ENCODE data around the gene C9orf40. TPM values are rescaled to one million over a fixed set of nuclear protein-coding genes. Genes with fewer than 3 reads are reported as not detected.

Gene C9orf40
- 1 to 10 TPM; 2.8 to 3.7 TPM for polyA plus RNA-seq

- 0% methylated on average over 114 to 125 of the region's 125 CpGs for WGBS, 2 donors
- Histone ChIP-seq H3K36me3 (ENCODE audit: control insufficient read depth in 2 of 2, insufficient read depth in 2 of 2, low read length in 1 of 2) (no peaks in the 10 kb centered on the region), H3K27ac (ENCODE audit: low read depth in 2 of 2, low read length in 1 of 2) (peak within 1 kb of the TSS; percentile 97 to 98), H3K9me3 (ENCODE audit: control insufficient read depth in 2 of 2, insufficient read depth in 1 of 2, low read depth in 1 of 2, low read length in 1 of 2) (no peaks in the 10 kb centered on the region), H3K4me1 (ENCODE audit: control insufficient read depth in 2 of 2, insufficient read depth in 2 of 2, low read length in 1 of 2) (no peaks in the 10 kb centered on the region), H3K4me3 (ENCODE audit: low read depth in 1 of 2, low read length in 2 of 2) (peak within 1 kb of the TSS; percentile 94), H3K27me3 (ENCODE audit: control insufficient read depth in 1 of 2, insufficient read depth in 2 of 2, low read length in 2 of 2) (no peaks in the 10 kb centered on the region)
Observed at GRCh38 chr9:74952201-74953151, at the start of gene C9orf40. C9orf40 (minus strand) TSS chr9:74952912; CDS start chr9:74952611, 301 bp downstream.

GRCh38 chr9:75001719-75002421, 49.2 kb upstream of the C9orf40 start:
- no peak overlapping the region for H3K27ac ChIP-seq (ENCODE audit: low read depth in 2 of 2, low read length in 1 of 2)
- H3K4me3 ChIP-seq (ENCODE audit: low read depth in 1 of 2, low read length in 2 of 2), result no peak overlapping the region
- no peaks in the 10 kb centered on the region for H3K4me1 ChIP-seq (ENCODE audit: control insufficient read depth in 2 of 2, insufficient read depth in 2 of 2, low read length in 1 of 2)
- no peaks in the 10 kb centered on the region for H3K27me3 ChIP-seq (ENCODE audit: control insufficient read depth in 1 of 2, insufficient read depth in 2 of 2, low read length in 2 of 2)
- H3K9me3 ChIP-seq (ENCODE audit: control insufficient read depth in 2 of 2, insufficient read depth in 1 of 2, low read depth in 1 of 2, low read length in 1 of 2), result no peaks in the 10 kb centered on the region
- peaks cover 0 to 2% of the 10 kb centered on the region in 2 donors for H3K36me3 ChIP-seq (ENCODE audit: control insufficient read depth in 2 of 2, insufficient read depth in 2 of 2, low read length in 1 of 2)
- WGBS, 2 donors, result 56 to 64% methylated on average over 4 of the region's 4 CpGs

GRCh38 chr9:75000835-75001234, 48.1 kb upstream of the C9orf40 start:
- H3K9me3 ChIP-seq (ENCODE audit: control insufficient read depth in 2 of 2, insufficient read depth in 1 of 2, low read depth in 1 of 2, low read length in 1 of 2), result no peaks in the 10 kb centered on the region
- H3K4me1 ChIP-seq (ENCODE audit: control insufficient read depth in 2 of 2, insufficient read depth in 2 of 2, low read length in 1 of 2), result no peaks in the 10 kb centered on the region
- peaks cover 0 to 2% of the 10 kb centered on the region in 2 donors for H3K36me3 ChIP-seq (ENCODE audit: control insufficient read depth in 2 of 2, insufficient read depth in 2 of 2, low read length in 1 of 2)
- H3K4me3 ChIP-seq (ENCODE audit: low read depth in 1 of 2, low read length in 2 of 2), result no peak overlapping the region
- H3K27ac ChIP-seq (ENCODE audit: low read depth in 2 of 2, low read length in 1 of 2), result no peak overlapping the region
- H3K27me3 ChIP-seq (ENCODE audit: control insufficient read depth in 1 of 2, insufficient read depth in 2 of 2, low read length in 2 of 2), result no peaks in the 10 kb centered on the region
- WGBS, 2 donors, result 93% methylated on average over 2 of the region's 2 CpGs

GRCh38 chr9:74985041-74985440, 32.3 kb upstream of the C9orf40 start:
- H3K27ac ChIP-seq (ENCODE audit: low read depth in 2 of 2, low read length in 1 of 2), result no peak overlapping the region
- no peaks in the 10 kb centered on the region for H3K9me3 ChIP-seq (ENCODE audit: control insufficient read depth in 2 of 2, insufficient read depth in 1 of 2, low read depth in 1 of 2, low read length in 1 of 2)
- no peaks in the 10 kb centered on the region for H3K4me1 ChIP-seq (ENCODE audit: control insufficient read depth in 2 of 2, insufficient read depth in 2 of 2, low read length in 1 of 2)
- no peaks in the 10 kb centered on the region for H3K27me3 ChIP-seq (ENCODE audit: control insufficient read depth in 1 of 2, insufficient read depth in 2 of 2, low read length in 2 of 2)
- no peaks in the 10 kb centered on the region for H3K36me3 ChIP-seq (ENCODE audit: control insufficient read depth in 2 of 2, insufficient read depth in 2 of 2, low read length in 1 of 2)
- no peak overlapping the region for H3K4me3 ChIP-seq (ENCODE audit: low read depth in 1 of 2, low read length in 2 of 2)

- Histone ChIP-seq H3K36me3 (ENCODE audit: control insufficient read depth in 2 of 2, insufficient read depth in 2 of 2, low read length in 1 of 2) (no peaks in the 10 kb centered on the region), H3K9me3 (ENCODE audit: control insufficient read depth in 2 of 2, insufficient read depth in 1 of 2, low read depth in 1 of 2, low read length in 1 of 2) (no peaks in the 10 kb centered on the region), H3K27me3 (ENCODE audit: control insufficient read depth in 1 of 2, insufficient read depth in 2 of 2, low read length in 2 of 2) (no peaks in the 10 kb centered on the region), H3K4me1 (ENCODE audit: control insufficient read depth in 2 of 2, insufficient read depth in 2 of 2, low read length in 1 of 2) (no peaks in the 10 kb centered on the region), H3K4me3 (ENCODE audit: low read depth in 1 of 2, low read length in 2 of 2) (no peak overlapping the region), H3K27ac (ENCODE audit: low read depth in 2 of 2, low read length in 1 of 2) (no peak overlapping the region)
- 95 to 100% methylated on average over 1 of the region's 1 CpG for WGBS, 2 donors
Observed at GRCh38 chr9:74983709-74984108, 31.0 kb upstream of the C9orf40 start.

GRCh38 chr9:74979844-74980243, 27.1 kb upstream of the C9orf40 start:
- no peaks in the 10 kb centered on the region for H3K27me3 ChIP-seq (ENCODE audit: control insufficient read depth in 1 of 2, insufficient read depth in 2 of 2, low read length in 2 of 2)
- peaks cover 0 to 4% of the 10 kb centered on the region in 2 donors for H3K9me3 ChIP-seq (ENCODE audit: control insufficient read depth in 2 of 2, insufficient read depth in 1 of 2, low read depth in 1 of 2, low read length in 1 of 2)
- no peak overlapping the region for H3K4me3 ChIP-seq (ENCODE audit: low read depth in 1 of 2, low read length in 2 of 2)
- H3K27ac ChIP-seq (ENCODE audit: low read depth in 2 of 2, low read length in 1 of 2), result no peak overlapping the region
- H3K36me3 ChIP-seq (ENCODE audit: control insufficient read depth in 2 of 2, insufficient read depth in 2 of 2, low read length in 1 of 2), result no peaks in the 10 kb centered on the region
- WGBS, 2 donors, result 95 to 97% methylated on average over 4 of the region's 4 CpGs
- H3K4me1 ChIP-seq (ENCODE audit: control insufficient read depth in 2 of 2, insufficient read depth in 2 of 2, low read length in 1 of 2), result no peaks in the 10 kb centered on the region

- Histone ChIP-seq H3K4me1 (ENCODE audit: control insufficient read depth in 2 of 2, insufficient read depth in 2 of 2, low read length in 1 of 2) (no peaks in the 10 kb centered on the region), H3K36me3 (ENCODE audit: control insufficient read depth in 2 of 2, insufficient read depth in 2 of 2, low read length in 1 of 2) (no peaks in the 10 kb centered on the region), H3K27me3 (ENCODE audit: control insufficient read depth in 1 of 2, insufficient read depth in 2 of 2, low read length in 2 of 2) (no peaks in the 10 kb centered on the region), H3K4me3 (ENCODE audit: low read depth in 1 of 2, low read length in 2 of 2) (no peak overlapping the region), H3K9me3 (ENCODE audit: control insufficient read depth in 2 of 2, insufficient read depth in 1 of 2, low read depth in 1 of 2, low read length in 1 of 2) (peaks cover 0 to 4% of the 10 kb centered on the region in 2 donors), H3K27ac (ENCODE audit: low read depth in 2 of 2, low read length in 1 of 2) (no peak overlapping the region)
- 90 to 92% methylated on average over 4 of the region's 4 CpGs for WGBS, 2 donors
Observed at GRCh38 chr9:74977287-74977686, 24.6 kb upstream of the C9orf40 start.

GRCh38 chr9:74975538-74975937, 22.8 kb upstream of the C9orf40 start:
- Histone ChIP-seq H3K27me3 (ENCODE audit: control insufficient read depth in 1 of 2, insufficient read depth in 2 of 2, low read length in 2 of 2) (no peaks in the 10 kb centered on the region), H3K4me3 (ENCODE audit: low read depth in 1 of 2, low read length in 2 of 2) (no peak overlapping the region), H3K9me3 (ENCODE audit: control insufficient read depth in 2 of 2, insufficient read depth in 1 of 2, low read depth in 1 of 2, low read length in 1 of 2) (peaks cover 0 to 4% of the 10 kb centered on the region in 2 donors), H3K27ac (ENCODE audit: low read depth in 2 of 2, low read length in 1 of 2) (no peak overlapping the region), H3K4me1 (ENCODE audit: control insufficient read depth in 2 of 2, insufficient read depth in 2 of 2, low read length in 1 of 2) (no peaks in the 10 kb centered on the region), H3K36me3 (ENCODE audit: control insufficient read depth in 2 of 2, insufficient read depth in 2 of 2, low read length in 1 of 2) (no peaks in the 10 kb centered on the region)
- 96 to 99% methylated on average over 5 of the region's 5 CpGs for WGBS, 2 donors

GRCh38 chr9:74974558-74974957, 21.8 kb upstream of the C9orf40 start:
- no peaks in the 10 kb centered on the region for H3K4me1 ChIP-seq (ENCODE audit: control insufficient read depth in 2 of 2, insufficient read depth in 2 of 2, low read length in 1 of 2)
- 95 to 97% methylated on average over 1 of the region's 1 CpG for WGBS, 2 donors
- no peak overlapping the region for H3K4me3 ChIP-seq (ENCODE audit: low read depth in 1 of 2, low read length in 2 of 2)

More at GRCh38 chr9:74974558-74974957, 21.8 kb upstream of the C9orf40 start:
- Histone ChIP-seq H3K9me3 (ENCODE audit: control insufficient read depth in 2 of 2, insufficient read depth in 1 of 2, low read depth in 1 of 2, low read length in 1 of 2) (peaks cover 0 to 4% of the 10 kb centered on the region in 2 donors), H3K36me3 (ENCODE audit: control insufficient read depth in 2 of 2, insufficient read depth in 2 of 2, low read length in 1 of 2) (no peaks in the 10 kb centered on the region), H3K27ac (ENCODE audit: low read depth in 2 of 2, low read length in 1 of 2) (no peak overlapping the region), H3K27me3 (ENCODE audit: control insufficient read depth in 1 of 2, insufficient read depth in 2 of 2, low read length in 2 of 2) (no peaks in the 10 kb centered on the region)
